ENCODE measurements around the gene LIPN. TPM values are rescaled to one million over a fixed set of nuclear protein-coding genes. Genes with fewer than 3 reads are reported as not detected.

The LIPN gene
- total and polyA plus RNA-seq, 2 of the 8 experiments (the other 6 are each of a cell fraction or from before 2014, with no cell fraction given): not detected

DNA sequence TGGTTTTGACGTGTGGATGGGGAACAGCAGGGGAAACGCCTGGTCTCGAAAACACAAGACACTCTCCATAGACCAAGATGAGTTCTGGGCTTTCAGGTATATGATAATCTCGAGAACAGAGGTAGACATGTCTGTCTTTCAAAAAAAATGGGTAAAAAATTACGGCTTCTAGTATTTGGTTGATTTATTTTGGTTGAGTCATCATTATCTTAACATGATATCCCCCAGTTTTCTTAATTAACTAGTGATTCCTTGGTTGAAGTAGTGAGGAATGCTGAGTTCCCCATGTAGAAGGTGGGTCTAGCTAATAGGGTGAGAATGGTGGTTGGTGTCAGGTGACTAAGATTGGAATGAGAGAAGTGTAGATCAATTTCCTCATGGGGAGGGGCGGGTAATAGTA, 53.4 kb downstream of the LIPN start:
- Histone ChIP-seq H3K23ac (ENCODE audit: insufficient read length) (no peak overlapping the region), H4K91ac (replicated peaks; ENCODE audit: insufficient read length, low read length) (no peak overlapping the region), H3K4me3 (ENCODE audit: extremely low read depth in 1 of 4, insufficient read depth in 2 of 4, low read depth in 3 of 4, low read length in 4 of 4) (no peak overlapping the region), H3K18ac (ENCODE audit: extremely low read depth, low read length) (no peak overlapping the region), H2AFZ (ENCODE audit: low read length) (no peak overlapping the region), H3K4me2 (ENCODE audit: insufficient read depth in 1 of 2, low read depth in 2 of 2, low read length in 2 of 2) (no peak overlapping the region), H3K14ac (ENCODE audit: insufficient read length) (no peak overlapping the region), H4K20me1 (replicated peaks in 1 of 2; ENCODE audit: control insufficient read depth in 1 of 2, insufficient read depth in 2 of 2, low read length in 2 of 2) (no peaks in the 10 kb centered on the region), H4K8ac (ENCODE audit: extremely low read depth, insufficient read depth, low read length) (no peak overlapping the region), H4K5ac (ENCODE audit: insufficient read length, low read depth, low read length) (no peak overlapping the region), H2BK12ac (ENCODE audit: low read depth, low read length) (no peak overlapping the region), H2BK5ac (ENCODE audit: low read depth, low read length) (no peak overlapping the region), H3K36me3 (ENCODE audit: control insufficient read depth in 2 of 4, insufficient read depth in 4 of 4, low read length in 3 of 4) (no peaks in the 10 kb centered on the region), H2BK15ac (ENCODE audit: low read length) (no peak overlapping the region), H2AK5ac (ENCODE audit: low read depth, low read length) (no peak overlapping the region), H3K4ac (replicated peaks; ENCODE audit: insufficient read length, low read depth, low read length) (no peak overlapping the region), H3K56ac (replicated peaks; ENCODE audit: insufficient read length, low read depth, low read length) (no peak overlapping the region), H3K27ac (ENCODE audit: low read depth, low read length) (no peak overlapping the region), H3K79me1 (ENCODE audit: low read depth, low read length) (no peaks in the 10 kb centered on the region), H3K27me3 (replicated peaks in 1 of 4; ENCODE audit: control insufficient read depth in 3 of 4, extremely low read depth in 1 of 4, insufficient read depth in 3 of 4, low read length in 3 of 4) (no peaks in the 10 kb centered on the region), H3K79me2 (ENCODE audit: control insufficient read depth in 1 of 2, insufficient read depth in 2 of 2, low read length in 2 of 2) (no peaks in the 10 kb centered on the region), H3K9ac (replicated peaks in 1 of 4; ENCODE audit: extremely low read depth in 1 of 4, low read depth in 3 of 4, low read length in 3 of 4) (no peak overlapping the region), H3K9me3 (ENCODE audit: insufficient read depth in 2 of 2, low read depth in 1 of 2, low read length in 1 of 2) (no peaks in the 10 kb centered on the region), H3K23me2 (ENCODE audit: low read depth, low read length) (no peaks in the 10 kb centered on the region), H2BK120ac (replicated peaks; ENCODE audit: low read depth, low read length) (no peak overlapping the region), H3K4me1 (replicated peaks in 1 of 4; ENCODE audit: control insufficient read depth in 3 of 4, insufficient read depth in 4 of 4, low read length in 3 of 4) (no peaks in the 10 kb centered on the region), H2BK20ac (ENCODE audit: low read length) (no peak overlapping the region)
- no peak for FAIRE-seq
- no peak for TF ChIP-seq BRCA1 (IDR thresholded peaks at IDR 0.05; ENCODE audit: low read depth, low read length)
- TF ChIP-seq FOSL1 (IDR thresholded peaks at IDR 0.05; ENCODE audit: insufficient read depth, low read depth, low read length): no peak
- TF ChIP-seq HDAC6 (IDR thresholded peaks at IDR 0.05; ENCODE audit: low read depth, low read length): no peak
- TF ChIP-seq, protein P1, sequence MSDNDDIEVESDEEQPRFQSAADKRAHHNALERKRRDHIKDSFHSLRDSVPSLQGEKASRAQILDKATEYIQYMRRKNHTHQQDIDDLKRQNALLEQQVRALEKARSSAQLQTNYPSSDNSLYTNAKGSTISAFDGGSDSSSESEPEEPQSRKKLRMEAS (IDR thresholded peaks at IDR 0.05): no peak
- no peak for TF ChIP-seq YY1 (IDR thresholded peaks at IDR 0.05; ENCODE audit: low read depth, low read length)
- TF ChIP-seq SP1 (IDR thresholded peaks at IDR 0.05; ENCODE audit: low read depth, low read length): no peak
- TF ChIP-seq, protein P2, sequence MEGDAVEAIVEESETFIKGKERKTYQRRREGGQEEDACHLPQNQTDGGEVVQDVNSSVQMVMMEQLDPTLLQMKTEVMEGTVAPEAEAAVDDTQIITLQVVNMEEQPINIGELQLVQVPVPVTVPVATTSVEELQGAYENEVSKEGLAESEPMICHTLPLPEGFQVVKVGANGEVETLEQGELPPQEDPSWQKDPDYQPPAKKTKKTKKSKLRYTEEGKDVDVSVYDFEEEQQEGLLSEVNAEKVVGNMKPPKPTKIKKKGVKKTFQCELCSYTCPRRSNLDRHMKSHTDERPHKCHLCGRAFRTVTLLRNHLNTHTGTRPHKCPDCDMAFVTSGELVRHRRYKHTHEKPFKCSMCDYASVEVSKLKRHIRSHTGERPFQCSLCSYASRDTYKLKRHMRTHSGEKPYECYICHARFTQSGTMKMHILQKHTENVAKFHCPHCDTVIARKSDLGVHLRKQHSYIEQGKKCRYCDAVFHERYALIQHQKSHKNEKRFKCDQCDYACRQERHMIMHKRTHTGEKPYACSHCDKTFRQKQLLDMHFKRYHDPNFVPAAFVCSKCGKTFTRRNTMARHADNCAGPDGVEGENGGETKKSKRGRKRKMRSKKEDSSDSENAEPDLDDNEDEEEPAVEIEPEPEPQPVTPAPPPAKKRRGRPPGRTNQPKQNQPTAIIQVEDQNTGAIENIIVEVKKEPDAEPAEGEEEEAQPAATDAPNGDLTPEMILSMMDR (IDR thresholded peaks at IDR 0.05; ENCODE audit: control extremely low read depth in 1 of 3, insufficient read depth in 1 of 3, low read depth in 1 of 3, low read length in 3 of 3): no peak
- TF ChIP-seq, protein P3, sequence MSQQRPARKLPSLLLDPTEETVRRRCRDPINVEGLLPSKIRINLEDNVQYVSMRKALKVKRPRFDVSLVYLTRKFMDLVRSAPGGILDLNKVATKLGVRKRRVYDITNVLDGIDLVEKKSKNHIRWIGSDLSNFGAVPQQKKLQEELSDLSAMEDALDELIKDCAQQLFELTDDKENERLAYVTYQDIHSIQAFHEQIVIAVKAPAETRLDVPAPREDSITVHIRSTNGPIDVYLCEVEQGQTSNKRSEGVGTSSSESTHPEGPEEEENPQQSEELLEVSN (IDR thresholded peaks at IDR 0.05): no peak
- TF ChIP-seq SP2 (IDR thresholded peaks at IDR 0.05; ENCODE audit: low read length): no peak
- 81% methylated on average over 6 of the region's 6 CpGs; no CpG with 5 or more reads in 1 of the 2 experiments for WGBS, 2 experiments (ENCODE audit: extremely low coverage in 1 of 2, insufficient coverage in 1 of 2, insufficient read length in 1 of 2, insufficient replicate concordance in 2 of 2, low coverage in 1 of 2, low lambda C conversion rate in 2 of 2, missing lambda C conversion rate in 1 of 2)
- CTCF ChIA-PET (ENCODE audit: partially characterized antibody): interaction anchor here (1.1 to 1.5 kb wide), 2 partner anchors 26 to 85 kb away, joined by 3 to 5 read pairs; no protein-coding TSS in a partner anchor
- no peak for DNase-seq (ENCODE audit: low read depth in 1 of 2, low spot score in 2 of 2)
- POLR2A ChIA-PET (ENCODE audit: partially characterized antibody): no interaction called here
